ENCODE data around the gene CDC42BPA. TPM values are rescaled to one million over a fixed set of nuclear protein-coding genes. Genes with fewer than 3 reads are reported as not detected.
A peak's percentile ranks its signal among the peaks of the same experiment; 100 is the strongest.
"Not testable (repeated sequence)": the region's sequence is repeated elsewhere in the genome, so short reads cannot be mapped to it uniquely, and the experiment has no call there.

Gene CDC42BPA
- total RNA-seq, 4 donors from 2014 or later = 33.3 to 92.7 (median 39.9) TPM

GRCh38 chr1:227242811-227243682 is 75.2 kb downstream of the CDC42BPA start:
- no peak for DNase-seq (ENCODE audit: low spot score)
- no peak for TF ChIP-seq CTCF (IDR thresholded peaks at IDR 0.05)
- ATAC-seq (ENCODE audit: low FRiP score) = no peak

- no peak for TF ChIP-seq CTCF (IDR thresholded peaks at IDR 0.05)
- no peak for ATAC-seq (ENCODE audit: low FRiP score)
Measured at GRCh38 chr1:227240983-227241382, 77.3 kb downstream of the CDC42BPA start.

GRCh38 chr1:227234998-227235405 is 83.3 kb downstream of the CDC42BPA start:
- TF ChIP-seq CTCF (IDR thresholded peaks at IDR 0.05) = no peak
- DNase-seq (ENCODE audit: low spot score) = no peak
- no peak for ATAC-seq (ENCODE audit: low FRiP score)

More at GRCh38 chr1:227240983-227241382, 77.3 kb downstream of the CDC42BPA start:
- no peak for DNase-seq (ENCODE audit: low spot score)

- ATAC-seq (ENCODE audit: low FRiP score); DNase-seq (ENCODE audit: low spot score): not testable (repeated sequence)
Measured at GRCh38 chr1:227231128-227231527, 87.2 kb downstream of the CDC42BPA start.

GRCh38 chr1:227228201-227228600 is 90.1 kb downstream of the CDC42BPA start:
- TF ChIP-seq CTCF (IDR thresholded peaks at IDR 0.05) = no peak
- ATAC-seq (ENCODE audit: low FRiP score) (no peak), DNase-seq (ENCODE audit: low spot score) (no peak)

- ATAC-seq (ENCODE audit: low FRiP score) (no peak), DNase-seq (ENCODE audit: low spot score) (no peak)
- no peak for TF ChIP-seq CTCF (IDR thresholded peaks at IDR 0.05)
Measured at GRCh38 chr1:227227761-227228160, 90.5 kb downstream of the CDC42BPA start.

- no peak for TF ChIP-seq CTCF (IDR thresholded peaks at IDR 0.05)
- ATAC-seq (ENCODE audit: low FRiP score) = peak; percentile 81
- DNase-seq (ENCODE audit: low spot score) = no peak
Measured at GRCh38 chr1:227225715-227226346, 92.5 kb downstream of the CDC42BPA start.

Data from omental fat pad (tissue), 4 donors.